PFSK-1 (cell line): ENCODE measurements around the gene TMEM171.

Source experiments
- FOXP2 ChIP-seq: optimal IDR thresholded peaks from 2 replicates; pipeline ENCODE3; 2011; ENCODE audit warnings: borderline replicate concordance, control low read depth, inconsistent platforms; ENCODE audit not compliant: insufficient read depth; ENCODE audit errors: extremely low read length, extremely low read depth
- POLR2AphosphoS5 ChIP-seq: IDR thresholded peaks from 2 replicates; pipeline ENCODE4 v1.6.1; 2012; ENCODE audit warnings: low read depth, mild to moderate bottlenecking, control low read depth, low read length, moderate library complexity
- SIN3A ChIP-seq: IDR thresholded peaks from 2 replicates; pipeline ENCODE4 v1.6.1; 2012; ENCODE audit warnings: mild to moderate bottlenecking, low read length, moderate library complexity, borderline replicate concordance; ENCODE audit not compliant: insufficient read depth
- TAF1 ChIP-seq: IDR thresholded peaks from 2 replicates; pipeline ENCODE4 v1.6.1; 2012; ENCODE audit warnings: low read length, control low read depth, borderline replicate concordance; ENCODE audit not compliant: insufficient read depth
- TF ChIP-seq, protein P1 (sequence below), 2 experiments: IDR thresholded peaks; 2 replicates each; pipeline versions ENCODE4 v1.6.1 to v1.8.0; 2011 to 2012; ENCODE audit warnings: low read depth in 2 of 2, low read length in 2 of 2, control low read depth in 1 of 2, inconsistent platforms in 1 of 2, mild to moderate bottlenecking in 1 of 2, moderate library complexity in 1 of 2; ENCODE audit not compliant: insufficient read depth in 1 of 2

The TMEM171 gene

GRCh38 chr5:73154208-73155006 is 34.0 kb downstream of the TMEM171 start:
- TF ChIP-seq TAF1 = no peak
- TF ChIP-seq SIN3A = no peak
- TF ChIP-seq, protein P1, sequence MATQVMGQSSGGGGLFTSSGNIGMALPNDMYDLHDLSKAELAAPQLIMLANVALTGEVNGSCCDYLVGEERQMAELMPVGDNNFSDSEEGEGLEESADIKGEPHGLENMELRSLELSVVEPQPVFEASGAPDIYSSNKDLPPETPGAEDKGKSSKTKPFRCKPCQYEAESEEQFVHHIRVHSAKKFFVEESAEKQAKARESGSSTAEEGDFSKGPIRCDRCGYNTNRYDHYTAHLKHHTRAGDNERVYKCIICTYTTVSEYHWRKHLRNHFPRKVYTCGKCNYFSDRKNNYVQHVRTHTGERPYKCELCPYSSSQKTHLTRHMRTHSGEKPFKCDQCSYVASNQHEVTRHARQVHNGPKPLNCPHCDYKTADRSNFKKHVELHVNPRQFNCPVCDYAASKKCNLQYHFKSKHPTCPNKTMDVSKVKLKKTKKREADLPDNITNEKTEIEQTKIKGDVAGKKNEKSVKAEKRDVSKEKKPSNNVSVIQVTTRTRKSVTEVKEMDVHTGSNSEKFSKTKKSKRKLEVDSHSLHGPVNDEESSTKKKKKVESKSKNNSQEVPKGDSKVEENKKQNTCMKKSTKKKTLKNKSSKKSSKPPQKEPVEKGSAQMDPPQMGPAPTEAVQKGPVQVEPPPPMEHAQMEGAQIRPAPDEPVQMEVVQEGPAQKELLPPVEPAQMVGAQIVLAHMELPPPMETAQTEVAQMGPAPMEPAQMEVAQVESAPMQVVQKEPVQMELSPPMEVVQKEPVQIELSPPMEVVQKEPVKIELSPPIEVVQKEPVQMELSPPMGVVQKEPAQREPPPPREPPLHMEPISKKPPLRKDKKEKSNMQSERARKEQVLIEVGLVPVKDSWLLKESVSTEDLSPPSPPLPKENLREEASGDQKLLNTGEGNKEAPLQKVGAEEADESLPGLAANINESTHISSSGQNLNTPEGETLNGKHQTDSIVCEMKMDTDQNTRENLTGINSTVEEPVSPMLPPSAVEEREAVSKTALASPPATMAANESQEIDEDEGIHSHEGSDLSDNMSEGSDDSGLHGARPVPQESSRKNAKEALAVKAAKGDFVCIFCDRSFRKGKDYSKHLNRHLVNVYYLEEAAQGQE (IDR thresholded peaks at IDR 0.05; ENCODE audit: insufficient read depth in 1 of 2, low read depth in 2 of 2, low read length in 2 of 2) = no peak
- TF ChIP-seq FOXP2 = no peak
- no peak for TF ChIP-seq POLR2AphosphoS5

DNA sequence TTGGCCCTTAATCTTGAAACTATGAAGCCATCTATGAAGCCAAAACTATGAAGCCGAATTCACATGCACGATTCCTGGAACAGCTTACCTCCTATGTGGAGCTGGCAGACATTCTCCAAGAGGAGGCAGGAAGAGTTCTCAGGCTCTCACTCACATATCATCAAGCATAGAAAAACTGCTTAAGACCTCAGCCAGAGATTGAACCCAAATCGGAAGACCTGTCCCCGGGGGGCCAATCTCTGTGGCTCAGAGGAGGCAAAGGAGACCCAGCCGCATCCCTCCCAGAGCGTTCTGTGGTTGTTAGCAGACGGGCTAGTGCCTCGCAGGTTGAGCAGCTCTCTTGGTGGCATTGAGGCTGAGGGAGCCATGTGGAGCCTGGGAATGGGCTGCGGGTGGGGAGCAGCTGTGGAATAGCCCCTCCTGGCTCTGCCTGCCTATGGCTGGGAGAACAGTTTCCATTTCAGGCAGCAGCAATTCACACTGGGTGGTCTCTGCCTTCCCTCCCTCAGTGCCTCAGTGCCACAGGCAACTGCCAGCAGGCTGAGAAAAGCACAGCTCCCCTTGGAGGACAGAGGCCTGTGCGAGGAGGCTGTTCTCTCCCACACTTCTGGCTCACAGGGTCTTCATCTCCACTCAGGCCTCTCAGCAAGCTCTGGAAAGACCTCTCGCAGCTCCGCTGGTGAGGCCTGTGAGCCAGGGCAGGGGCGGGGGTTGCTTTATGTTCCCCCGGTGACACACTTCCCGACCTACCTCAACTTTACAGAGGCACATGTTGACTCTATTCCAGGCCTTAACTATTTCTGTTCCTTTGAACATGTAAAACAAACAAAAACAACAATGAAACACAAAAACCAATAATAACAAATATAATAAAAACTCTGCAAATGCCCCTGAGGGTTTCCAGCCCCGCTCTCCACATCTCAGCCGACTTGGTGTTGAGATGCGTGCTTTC is 35.2 kb downstream of the TMEM171 start:
- TF ChIP-seq, protein P1 (IDR thresholded peaks at IDR 0.05; ENCODE audit: insufficient read depth in 1 of 2, low read depth in 2 of 2, low read length in 2 of 2) = no peak
- TF ChIP-seq FOXP2 (no peak), TAF1 (no peak), SIN3A (no peak), POLR2AphosphoS5 (no peak)

- TF ChIP-seq SIN3A (no peak), POLR2AphosphoS5 (no peak), TAF1 (no peak), FOXP2 (no peak)
- TF ChIP-seq, protein P1 (IDR thresholded peaks at IDR 0.05; ENCODE audit: insufficient read depth in 1 of 2, low read depth in 2 of 2, low read length in 2 of 2) = no peak
Observed at GRCh38 chr5:73157414-73158303, 37.3 kb downstream of the TMEM171 start.

GRCh38 chr5:73158313-73158712 is 37.9 kb downstream of the TMEM171 start:
- TF ChIP-seq SIN3A (no peak), POLR2AphosphoS5 (no peak), FOXP2 (no peak), TAF1 (no peak)
- TF ChIP-seq, protein P1 (IDR thresholded peaks at IDR 0.05; ENCODE audit: insufficient read depth in 1 of 2, low read depth in 2 of 2, low read length in 2 of 2) = no peak
